ENCODE results near the gene TAF10.

TAF10 gene

GRCh38 chr11:6604081-6604626 is 7.9 kb downstream of the TAF10 start:
- peak overlapping the region; percentile 85 for H3K27ac ChIP-seq

GRCh38 chr11:6603287-6604080 is 8.5 kb downstream of the TAF10 start, which contains the start of the genes ILK and RRP8:
Gene ILK, plus strand, starts transcription at chr11:6603774. Its CDS starts 498 bp downstream, at chr11:6604272.
Gene RRP8, minus strand, starts transcription at chr11:6603616. Its CDS starts 114 bp downstream, at chr11:6603502.
- H3K27ac ChIP-seq: peak within 1 kb of the TSS; percentile 85
- TF ChIP-seq CTCF (conservative IDR thresholded peaks at IDR 0.05) (peak; percentile 9; the same call in 1 of the 2 replicates), ZFX (IDR thresholded peaks at IDR 0.05) (peak; percentile 95)

More at GRCh38 chr11:6604081-6604626, 7.9 kb downstream of the TAF10 start:
- TF ChIP-seq ZFX (IDR thresholded peaks at IDR 0.05) (no peak), CTCF (conservative IDR thresholded peaks at IDR 0.05) (no peak)

- peak overlapping the region; percentile 85 for H3K27ac ChIP-seq
- TF ChIP-seq ZFX (IDR thresholded peaks at IDR 0.05): no peak
- no peak for TF ChIP-seq CTCF (conservative IDR thresholded peaks at IDR 0.05)
Observed at GRCh38 chr11:6602096-6602940, 9.7 kb downstream of the TAF10 start.

GRCh38 chr11:6601041-6601461 is 11.0 kb downstream of the TAF10 start:
- H3K27ac ChIP-seq: no peak overlapping the region

GRCh38 chr11:6599881-6600390 is 12.1 kb downstream of the TAF10 start:
- TF ChIP-seq ZFX (IDR thresholded peaks at IDR 0.05): no peak
- H3K27ac ChIP-seq: no peak overlapping the region

More at GRCh38 chr11:6601041-6601461, 11.0 kb downstream of the TAF10 start:
- TF ChIP-seq ZFX (IDR thresholded peaks at IDR 0.05) (no peak), CTCF (conservative IDR thresholded peaks at IDR 0.05) (no peak)

- TF ChIP-seq ZFX (IDR thresholded peaks at IDR 0.05) (no peak), CTCF (conservative IDR thresholded peaks at IDR 0.05) (no peak)
- no peak overlapping the region for H3K27ac ChIP-seq
Observed at GRCh38 chr11:6599449-6599848, 12.6 kb downstream of the TAF10 start.

GRCh38 chr11:6598555-6598954 is 13.5 kb downstream of the TAF10 start:
- no peak for TF ChIP-seq ZFX (IDR thresholded peaks at IDR 0.05)
- no peak for TF ChIP-seq CTCF (conservative IDR thresholded peaks at IDR 0.05)
- no peak overlapping the region for H3K27ac ChIP-seq

Data from C4-2B (cell line).